TTC549 (cell line): ENCODE data around the gene SCRN1.
"Not testable (repeated sequence)": the region's sequence is repeated elsewhere in the genome, so short reads cannot be mapped to it uniquely, and the experiment has no call there.

Source experiments
- FAIRE-seq: peaks from 2 replicates; lab custom pipeline; 2012; peaks lifted over from hg19 to GRCh38; lab: Jason Lieb, UNC

SCRN1 gene

GRCh38 chr7:29924006-29924405 lies 65.6 kb downstream of the SCRN1 start:
- no peak for FAIRE-seq

GRCh38 chr7:29922921-29923700 lies 66.5 kb downstream of the SCRN1 start:
- FAIRE-seq: no peak

- FAIRE-seq: no peak
These were observed 68.1 kb downstream of the SCRN1 start for GRCh38 chr7:29921404-29922010.

- no peak for FAIRE-seq
These were observed 69.1 kb downstream of the SCRN1 start for GRCh38 chr7:29920491-29920890.

- FAIRE-seq: no peak
These were observed 69.8 kb downstream of the SCRN1 start for GRCh38 chr7:29919790-29920189.

- no peak for FAIRE-seq
These were observed 70.8 kb downstream of the SCRN1 start for GRCh38 chr7:29918850-29919249.

GRCh38 chr7:29917641-29918040 lies 72.0 kb downstream of the SCRN1 start:
- FAIRE-seq: no peak

GRCh38 chr7:29915481-29916215 lies 74.0 kb downstream of the SCRN1 start:
- FAIRE-seq: no peak

- no peak for FAIRE-seq
These were observed 75.4 kb downstream of the SCRN1 start for GRCh38 chr7:29914180-29914579.

- no peak for FAIRE-seq
These were observed 83.2 kb downstream of the SCRN1 start for GRCh38 chr7:29906200-29907022.

GRCh38 chr7:29900745-29901144 lies 88.9 kb downstream of the SCRN1 start:
- no peak for FAIRE-seq

GRCh38 chr7:29898301-29898700 lies 91.3 kb downstream of the SCRN1 start:
- FAIRE-seq: no peak

- no peak for FAIRE-seq
These were observed 92.8 kb downstream of the SCRN1 start for GRCh38 chr7:29896685-29897411.

- no peak for FAIRE-seq
These were observed 94.0 kb downstream of the SCRN1 start for GRCh38 chr7:29895559-29895958.

GRCh38 chr7:29894256-29894655 lies 95.3 kb downstream of the SCRN1 start:
- no peak for FAIRE-seq

- FAIRE-seq: no peak
These were observed 96.1 kb downstream of the SCRN1 start for GRCh38 chr7:29893351-29893965.

GRCh38 chr7:29892231-29892630 lies 97.4 kb downstream of the SCRN1 start:
- FAIRE-seq: no peak

GRCh38 chr7:29891766-29892165 lies 97.8 kb downstream of the SCRN1 start:
- FAIRE-seq: no peak

- not testable (repeated sequence) for FAIRE-seq
These were observed 98.8 kb downstream of the SCRN1 start for GRCh38 chr7:29890786-29891185.

- no peak for FAIRE-seq
These were observed 99.3 kb downstream of the SCRN1 start for GRCh38 chr7:29890251-29890650.

- FAIRE-seq: no peak
These were observed 100.3 kb downstream of the SCRN1 start for GRCh38 chr7:29889288-29889687.
